NCI-H128 (cell line): Measurements from ENCODE around the gene PDSS2.

Experiments
- DNase-seq: peaks from one replicate; lab custom pipeline; 2025; ENCODE audit not compliant: unreplicated experiment; lab: John Stamatoyannopoulos, UW

Gene PDSS2, protein sequence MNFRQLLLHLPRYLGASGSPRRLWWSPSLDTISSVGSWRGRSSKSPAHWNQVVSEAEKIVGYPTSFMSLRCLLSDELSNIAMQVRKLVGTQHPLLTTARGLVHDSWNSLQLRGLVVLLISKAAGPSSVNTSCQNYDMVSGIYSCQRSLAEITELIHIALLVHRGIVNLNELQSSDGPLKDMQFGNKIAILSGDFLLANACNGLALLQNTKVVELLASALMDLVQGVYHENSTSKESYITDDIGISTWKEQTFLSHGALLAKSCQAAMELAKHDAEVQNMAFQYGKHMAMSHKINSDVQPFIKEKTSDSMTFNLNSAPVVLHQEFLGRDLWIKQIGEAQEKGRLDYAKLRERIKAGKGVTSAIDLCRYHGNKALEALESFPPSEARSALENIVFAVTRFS

DNA sequence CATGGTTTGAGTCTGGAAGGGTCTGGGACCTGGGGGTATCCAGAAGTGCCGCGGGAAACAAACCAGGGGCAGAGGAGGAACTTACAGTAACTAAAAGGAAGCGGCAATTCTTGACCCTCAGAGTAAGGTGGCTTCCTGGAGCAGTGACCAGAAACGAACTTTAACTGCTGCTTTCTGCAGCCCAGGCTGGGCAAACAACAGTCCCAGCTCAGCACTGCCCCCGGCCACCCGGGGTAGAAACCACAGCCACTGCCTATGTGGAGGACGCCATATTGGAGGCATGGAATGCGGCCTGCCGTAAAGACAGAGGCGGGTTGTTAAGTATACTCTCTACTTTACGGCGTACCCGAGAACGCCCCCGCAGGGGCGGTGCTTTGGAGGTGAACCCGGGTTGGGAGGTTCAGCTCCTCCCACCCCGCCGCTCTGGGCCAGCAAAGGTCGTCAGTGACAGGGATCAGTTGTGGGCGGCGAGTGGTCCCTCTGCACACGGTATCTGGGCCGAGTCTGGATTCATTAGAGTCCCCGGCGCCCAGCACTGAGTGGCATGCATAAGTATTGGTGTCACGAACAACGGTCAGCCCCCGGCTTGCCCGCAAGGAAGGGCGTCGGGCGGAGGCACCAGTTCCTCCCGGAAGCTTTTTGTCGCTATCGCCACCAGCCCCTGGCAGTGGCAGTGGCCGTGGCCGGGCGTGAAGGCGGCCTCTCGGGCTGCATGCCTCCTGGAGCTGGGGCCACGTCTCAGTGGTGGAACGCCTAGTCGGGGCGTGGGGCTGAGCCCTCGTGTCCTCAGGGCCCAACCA is at the start of gene PDSS2:
TSS of gene PDSS2 (minus strand) at position 282 of the 800 bp plus-strand sequence. CDS start at position 3, 279 bp downstream.
- DNase-seq = peak; percentile 94

DNA sequence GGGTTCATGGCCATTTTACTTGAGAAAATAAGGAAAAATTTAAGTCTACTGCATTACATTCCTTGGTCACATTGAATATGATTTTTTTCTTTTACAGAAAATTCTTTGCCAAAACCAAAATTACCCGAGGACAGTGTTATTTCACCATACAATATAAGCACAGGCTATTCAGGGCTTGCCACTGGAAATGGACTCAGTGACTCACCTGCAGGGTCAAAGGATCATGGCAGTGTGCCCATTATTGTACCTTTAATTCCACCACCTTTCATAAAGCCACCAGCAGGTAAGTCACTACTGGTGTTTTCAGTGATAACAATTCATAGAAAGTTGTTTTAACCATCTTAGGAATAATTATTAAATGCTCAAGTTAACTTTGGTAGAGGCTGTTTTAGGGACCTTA is 46.8 kb upstream of the PDSS2 start:
- DNase-seq = no peak

DNA sequence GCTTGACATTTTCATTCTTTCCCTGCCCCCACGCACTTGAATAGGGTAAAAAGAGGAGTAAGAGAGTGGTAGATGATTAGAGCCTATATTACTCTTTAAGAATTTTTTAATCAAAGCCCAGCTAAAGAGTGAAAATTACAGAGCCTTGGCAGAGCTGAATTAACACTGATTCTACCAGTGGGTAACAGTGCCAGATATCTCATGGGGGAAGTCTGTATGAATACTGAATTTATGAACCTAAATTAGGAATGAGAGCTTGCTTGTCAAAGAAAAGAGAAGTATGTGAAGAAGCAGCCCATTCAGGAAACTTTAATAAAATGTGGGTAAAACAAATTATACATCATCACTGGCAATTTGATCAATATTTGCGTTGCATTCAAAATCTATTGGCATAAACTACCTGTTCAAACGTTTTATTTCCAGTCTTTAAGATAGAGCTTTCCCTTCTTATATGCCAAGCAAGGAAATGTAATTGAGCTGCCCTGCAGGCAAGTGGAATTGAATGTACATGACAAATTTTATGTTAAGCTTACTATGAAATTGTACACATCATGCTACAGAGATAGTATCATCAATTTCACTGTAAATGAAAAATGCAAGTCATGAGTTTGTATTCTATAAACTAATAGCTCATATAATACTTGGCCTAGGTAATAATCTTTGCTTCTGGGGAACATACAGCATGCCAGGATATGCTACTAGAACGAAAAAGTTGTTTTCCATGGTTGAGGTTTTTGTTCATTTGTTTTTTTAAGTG is 45.1 kb upstream of the PDSS2 start:
- DNase-seq = no peak

DNA sequence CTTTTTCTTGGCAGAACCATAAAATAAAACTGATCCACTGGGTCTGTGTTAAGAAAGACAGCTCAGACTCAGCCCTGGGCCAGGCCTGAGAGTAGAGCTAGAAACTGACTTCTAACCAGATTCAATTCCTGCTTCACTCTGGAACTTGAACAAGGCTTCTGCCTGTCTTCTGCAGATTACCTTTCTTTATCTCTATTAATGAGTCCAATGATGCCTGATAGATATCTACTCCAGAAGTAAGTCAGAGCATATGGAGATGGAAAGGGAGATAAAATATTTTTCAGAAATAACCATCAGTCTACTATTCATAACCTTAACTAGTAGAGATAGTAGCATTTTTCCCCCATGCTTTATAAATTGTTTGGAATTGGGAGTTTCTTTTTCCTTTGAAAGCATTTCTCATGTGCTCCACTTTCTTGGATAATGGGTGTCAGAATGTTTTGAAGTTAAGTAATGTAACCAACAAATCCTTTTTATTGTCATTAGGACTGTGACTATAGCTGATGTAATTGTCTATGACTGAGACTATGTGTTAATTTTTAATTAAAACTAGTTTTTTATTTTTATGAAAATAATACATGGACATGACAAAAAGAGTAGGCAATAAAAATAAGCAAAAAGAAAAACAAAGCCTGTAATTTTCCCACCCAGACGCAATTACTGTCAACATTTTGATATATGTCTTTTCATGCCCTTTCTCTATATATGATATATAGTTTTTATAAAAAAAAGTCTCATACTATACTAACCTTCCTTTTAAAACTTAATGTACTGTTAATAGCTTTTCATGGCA is 37.7 kb upstream of the PDSS2 start:
- no peak for DNase-seq

DNA sequence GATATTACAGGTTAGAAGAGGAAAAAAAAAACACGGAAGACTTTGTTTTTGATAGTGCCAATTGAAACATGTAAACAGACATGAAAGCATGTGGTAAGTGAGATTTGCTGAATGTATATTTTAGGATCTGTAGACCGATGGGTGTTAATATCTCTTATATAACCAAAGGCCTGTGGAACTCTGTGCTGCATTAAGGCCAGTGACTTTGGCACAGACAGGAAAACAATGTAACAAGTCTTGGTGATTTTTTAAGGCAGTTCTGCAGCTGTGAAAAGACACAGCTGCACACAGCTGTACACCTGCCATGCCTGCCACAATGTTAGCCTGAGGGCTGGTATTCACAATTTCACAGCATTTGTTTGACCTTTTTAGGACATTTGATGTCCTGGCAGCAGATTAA is 36.6 kb upstream of the PDSS2 start:
- no peak for DNase-seq

DNA sequence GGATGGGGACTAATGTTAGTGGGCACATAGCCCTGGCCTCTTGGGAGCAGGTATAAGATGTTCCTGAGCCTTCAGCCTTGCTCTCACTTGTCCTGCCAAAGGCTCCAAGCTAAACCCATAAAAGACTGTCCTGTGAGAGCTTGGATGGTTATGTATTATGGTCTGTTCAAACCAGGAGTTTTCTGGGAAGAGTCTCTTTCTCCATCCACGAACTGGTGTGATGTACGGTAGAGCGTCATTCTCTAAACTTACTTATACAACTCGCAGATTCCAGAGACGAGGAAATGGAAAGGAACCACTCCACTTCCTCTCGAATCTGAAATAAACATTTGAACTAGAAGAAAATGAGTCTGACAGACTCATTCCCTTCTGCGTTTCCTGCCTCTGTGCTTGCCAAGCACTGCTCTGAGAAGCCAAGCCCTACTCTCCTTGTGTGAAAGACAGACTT is 35.9 kb upstream of the PDSS2 start:
- DNase-seq = no peak

DNA sequence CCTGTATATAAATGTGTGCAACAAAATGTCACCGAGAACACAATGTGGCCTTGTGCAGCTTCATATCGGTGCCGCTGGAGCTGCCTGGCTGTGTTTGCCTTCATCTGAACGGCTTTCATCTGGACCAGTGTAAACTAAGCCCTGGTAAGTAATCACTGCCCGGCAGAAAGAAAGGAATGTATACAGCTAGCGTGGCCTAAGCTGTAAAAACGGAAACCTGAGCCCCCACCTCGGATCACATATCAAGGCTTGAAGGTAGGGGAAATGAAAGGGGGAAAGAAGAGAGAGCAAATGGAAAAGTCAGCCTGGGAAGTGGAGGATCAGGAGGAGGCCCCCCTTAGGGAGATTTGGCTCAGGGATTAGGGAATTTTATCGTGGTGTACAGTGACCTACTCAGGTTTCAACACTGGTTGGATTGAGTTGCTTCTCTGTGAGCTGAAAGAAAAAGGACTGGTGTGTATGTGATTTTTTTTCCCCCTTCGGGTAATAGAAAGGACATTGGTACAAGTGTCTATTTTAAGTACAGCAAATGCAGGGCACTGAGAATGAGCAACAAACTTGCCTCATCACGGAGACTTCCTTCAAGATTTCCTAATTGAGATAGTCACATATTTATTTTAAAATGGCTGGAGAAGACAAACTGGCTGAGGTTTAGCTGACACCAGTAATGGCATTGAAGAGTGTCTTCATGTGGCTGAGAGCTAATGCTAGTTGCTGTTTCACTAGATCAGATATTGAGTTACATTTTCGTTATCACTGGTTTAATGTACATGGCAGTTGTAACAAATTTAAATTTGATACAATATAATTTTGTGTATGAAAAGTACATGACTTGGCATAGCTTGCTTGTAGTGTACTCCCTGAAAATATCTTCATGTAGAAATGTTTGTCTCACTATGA is 34.0 kb upstream of the PDSS2 start:
- DNase-seq = peak; percentile 50

DNA sequence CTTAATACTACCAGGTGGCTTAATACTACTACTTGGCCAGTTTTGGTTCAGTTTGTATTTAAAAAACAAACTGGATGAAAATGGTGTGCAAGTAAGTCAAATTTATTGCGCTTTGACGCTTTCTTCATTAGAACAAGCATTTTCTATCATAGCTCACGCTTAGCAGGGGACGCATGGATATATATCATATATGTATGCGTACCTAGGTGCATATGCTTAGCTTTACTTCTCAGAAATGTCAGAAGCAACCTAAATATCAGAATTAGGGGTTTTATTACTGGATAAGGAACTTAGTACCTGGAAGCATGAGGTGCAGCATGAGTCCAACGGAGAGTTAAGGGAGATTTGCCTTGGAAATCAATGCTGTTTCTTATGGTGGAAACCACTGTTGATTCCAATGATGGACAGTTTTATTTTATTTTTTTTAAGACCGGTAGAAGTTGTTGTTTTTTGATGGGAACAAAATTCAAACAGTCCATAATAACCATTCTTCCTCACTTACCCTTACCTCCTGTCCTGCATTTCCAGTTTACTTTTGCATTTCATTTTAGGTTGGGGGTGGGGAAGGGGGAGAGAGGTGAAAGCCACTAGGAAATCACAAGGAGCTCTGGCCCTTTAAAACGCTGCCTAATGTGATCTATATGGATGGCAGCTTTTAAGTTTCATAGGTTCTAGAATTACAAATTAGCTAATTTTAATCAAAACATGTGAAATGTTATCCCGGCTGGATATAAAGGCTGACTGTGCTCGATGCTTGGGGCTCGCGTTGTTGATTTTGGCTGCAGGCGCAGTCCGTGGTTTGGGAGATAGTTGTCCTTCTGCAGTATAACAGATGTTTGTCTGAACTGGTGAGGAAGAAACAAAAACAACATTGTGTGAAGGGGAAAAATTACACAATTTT is 32.6 kb upstream of the PDSS2 start:
- no peak for DNase-seq

DNA sequence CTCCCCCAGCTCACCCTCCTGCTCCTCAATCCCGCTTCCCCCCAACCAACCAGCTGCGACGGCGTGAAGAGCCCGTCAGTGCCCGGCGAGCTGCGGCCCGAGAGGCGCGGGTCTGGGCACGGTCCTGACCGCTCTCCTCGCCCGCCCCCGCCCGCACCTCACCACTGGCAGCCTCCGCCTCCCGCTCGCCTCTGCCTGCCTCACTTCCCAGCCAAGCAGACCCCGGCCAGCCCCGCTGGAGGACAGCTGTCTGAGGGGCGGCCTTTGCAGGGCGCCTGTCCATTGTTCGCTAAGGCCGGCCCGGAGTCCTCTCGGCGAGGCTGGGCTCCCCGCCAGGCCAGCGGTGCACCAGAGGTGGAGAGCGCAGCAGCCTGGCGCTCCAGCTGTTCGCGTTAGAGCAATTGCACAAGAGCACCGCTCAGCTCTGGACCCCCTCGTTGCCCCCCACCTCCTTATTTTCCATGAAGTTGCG is 31.8 kb upstream of the PDSS2 start:
- DNase-seq = no peak

DNA sequence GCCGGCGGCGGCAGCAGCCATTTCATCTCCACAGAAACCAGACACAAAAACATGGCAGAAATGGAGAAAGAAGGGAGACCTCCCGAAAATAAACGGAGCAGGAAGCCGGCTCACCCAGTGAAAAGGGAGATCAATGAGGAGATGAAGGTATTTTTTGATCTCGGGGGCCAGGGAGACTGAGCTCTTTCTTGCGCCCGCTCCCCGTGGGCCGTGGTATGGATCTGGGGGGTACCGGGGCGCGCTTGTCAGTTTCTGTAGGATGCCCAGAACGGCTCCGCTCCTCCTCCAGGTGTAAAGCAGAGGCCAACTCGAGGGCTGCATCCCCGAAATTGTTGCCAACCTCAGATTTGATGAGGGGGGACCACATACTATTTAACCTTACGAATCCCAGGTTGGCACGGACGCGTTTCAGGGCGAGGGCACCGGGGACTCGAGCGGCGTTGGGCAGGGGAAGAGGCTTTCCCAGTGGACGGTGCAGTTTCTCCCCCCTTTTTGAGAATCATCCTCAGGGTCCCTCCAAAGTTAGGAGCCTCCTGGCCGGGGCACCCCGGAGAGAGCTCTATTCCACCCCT is 31.3 kb upstream of the PDSS2 start:
- DNase-seq = no peak

DNA sequence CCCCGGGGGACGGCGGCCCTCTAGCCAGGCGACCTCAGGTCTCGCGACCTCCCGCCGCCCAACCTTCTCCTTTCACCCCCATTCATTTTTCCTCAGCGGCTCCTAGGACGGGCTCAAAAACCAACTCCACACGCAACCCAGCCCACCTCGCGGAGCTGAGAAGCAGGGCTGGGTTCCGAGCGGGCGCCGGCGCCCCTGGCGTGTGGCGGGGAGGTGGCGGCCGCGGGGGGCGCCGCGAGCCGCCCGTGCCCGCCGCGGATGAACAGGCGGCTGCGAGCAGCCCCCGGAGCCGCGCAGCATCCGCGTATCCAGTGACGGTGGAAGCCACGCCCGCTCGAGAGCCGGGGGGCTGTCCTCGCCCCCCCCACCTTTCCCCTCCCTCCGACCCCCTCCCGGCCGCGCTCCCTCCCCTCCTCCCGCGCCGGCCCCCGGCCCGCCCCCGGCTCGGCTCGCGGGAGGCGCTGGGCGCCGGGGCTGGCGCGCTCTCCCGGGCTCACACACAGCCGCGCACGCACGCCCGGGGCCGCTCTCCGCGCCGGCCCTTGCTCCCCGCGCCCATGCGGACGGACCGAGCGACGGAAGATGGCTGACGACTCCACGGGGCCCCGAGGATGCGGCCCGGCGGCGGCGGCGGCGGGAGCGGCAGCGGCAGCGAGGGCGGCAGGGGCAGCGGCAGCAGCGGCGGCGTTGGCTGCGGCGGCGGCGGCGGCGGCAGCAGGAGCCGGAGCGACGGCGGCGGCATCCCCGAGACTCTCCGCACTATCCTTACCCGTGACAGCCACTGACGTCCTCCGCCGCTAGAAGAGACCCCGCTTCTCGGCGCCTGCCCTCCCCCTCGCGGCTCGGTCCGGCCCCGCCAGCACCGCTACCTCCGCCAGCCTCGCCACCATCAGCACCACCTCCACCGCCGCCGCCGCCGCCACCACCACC is 30.5 kb upstream of the PDSS2 start, which contains the start of gene SOBP:
TSS of gene SOBP (plus strand) at position 482 of the 930 bp plus-strand sequence. CDS start 500 bp downstream, outside the sequence.
- DNase-seq = peak; percentile 43

DNA sequence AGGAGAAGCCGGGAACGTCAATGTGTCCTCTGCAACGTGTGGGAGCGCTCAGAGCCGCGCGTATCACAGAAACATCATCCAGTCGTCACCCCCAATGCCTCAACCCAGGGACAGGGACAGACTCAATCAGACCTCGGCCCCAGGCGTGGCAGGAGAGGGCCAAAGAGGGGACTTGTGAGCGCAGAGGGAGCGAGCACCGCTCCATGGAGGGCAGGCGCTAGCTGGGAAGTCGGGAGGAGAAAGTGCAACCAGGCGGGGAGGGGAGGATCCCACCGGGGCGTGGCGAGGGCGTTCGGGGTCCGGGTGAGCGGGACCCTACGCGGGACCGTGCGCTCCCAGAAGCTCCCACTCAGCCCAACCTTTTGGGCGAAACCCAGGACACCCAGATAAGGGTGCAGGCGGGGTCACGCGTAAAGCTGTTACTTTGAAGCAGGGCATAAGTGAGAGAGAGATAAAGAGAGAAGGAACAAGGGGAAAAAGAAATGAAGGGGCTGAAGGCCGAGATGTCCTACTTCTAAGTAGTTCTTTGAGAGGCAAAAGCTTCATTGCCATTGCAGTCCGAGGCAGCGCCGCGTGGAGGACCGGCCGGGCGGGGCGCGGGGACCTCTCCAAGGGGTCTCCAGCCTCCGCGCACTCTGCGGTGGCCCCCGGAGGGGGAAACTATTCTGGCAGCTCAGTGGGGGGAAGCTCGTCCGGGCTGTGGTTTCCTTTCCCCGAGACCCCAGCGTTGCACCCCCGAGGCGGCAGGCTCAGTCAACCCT is 29.7 kb upstream of the PDSS2 start:
- no peak for DNase-seq

DNA sequence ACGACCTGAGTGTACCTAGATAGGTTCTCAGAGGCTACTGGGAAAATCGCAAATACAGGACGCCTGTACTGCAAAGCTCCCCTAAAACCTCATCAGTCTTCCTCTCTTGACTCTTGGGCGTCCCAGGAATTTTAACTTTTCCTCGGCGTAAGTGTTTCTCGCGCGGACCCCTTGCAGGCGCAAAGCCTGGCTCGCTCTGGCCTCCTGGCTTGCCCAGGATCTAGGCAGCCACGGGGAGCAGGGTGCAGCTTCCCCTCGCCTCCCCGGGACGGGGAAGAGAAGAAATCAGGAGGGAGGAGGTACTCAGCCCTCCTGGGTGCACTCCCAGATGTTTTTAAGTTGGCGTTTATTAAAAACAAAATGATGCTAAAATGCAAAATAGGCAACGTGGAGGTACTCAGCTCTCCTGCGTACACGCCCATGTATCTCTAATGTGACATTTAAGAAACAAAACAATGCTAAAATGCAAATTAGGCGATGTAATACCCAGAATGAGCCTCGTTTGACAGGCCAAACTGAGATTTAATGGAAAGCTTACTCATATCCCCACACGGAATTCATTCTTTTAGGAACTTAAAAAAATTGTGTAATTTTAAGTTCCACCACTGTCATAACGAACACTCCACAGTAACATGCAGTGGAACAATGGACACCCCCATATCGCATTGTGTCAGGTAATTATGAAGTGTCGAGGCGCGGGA is 29.0 kb upstream of the PDSS2 start:
- no peak for DNase-seq

DNA sequence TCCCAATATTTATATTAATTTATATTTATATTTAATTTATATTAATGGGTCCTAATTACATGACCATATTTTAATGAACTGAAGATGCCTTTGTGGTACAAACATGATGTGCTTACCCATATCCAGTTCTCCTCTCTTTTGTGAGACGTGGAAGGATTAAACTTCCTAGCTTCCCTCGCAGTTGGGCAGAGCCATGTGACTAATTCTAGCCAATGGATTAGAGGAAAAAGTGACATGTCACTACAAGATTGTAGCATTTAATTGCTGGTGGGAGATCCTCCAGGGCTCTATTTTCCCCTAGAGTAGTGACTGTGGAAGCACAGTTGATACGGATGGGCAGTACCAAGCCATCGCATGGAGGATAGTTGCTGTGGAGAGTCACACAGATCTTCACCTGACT is 25.8 kb upstream of the PDSS2 start:
- no peak for DNase-seq

DNA sequence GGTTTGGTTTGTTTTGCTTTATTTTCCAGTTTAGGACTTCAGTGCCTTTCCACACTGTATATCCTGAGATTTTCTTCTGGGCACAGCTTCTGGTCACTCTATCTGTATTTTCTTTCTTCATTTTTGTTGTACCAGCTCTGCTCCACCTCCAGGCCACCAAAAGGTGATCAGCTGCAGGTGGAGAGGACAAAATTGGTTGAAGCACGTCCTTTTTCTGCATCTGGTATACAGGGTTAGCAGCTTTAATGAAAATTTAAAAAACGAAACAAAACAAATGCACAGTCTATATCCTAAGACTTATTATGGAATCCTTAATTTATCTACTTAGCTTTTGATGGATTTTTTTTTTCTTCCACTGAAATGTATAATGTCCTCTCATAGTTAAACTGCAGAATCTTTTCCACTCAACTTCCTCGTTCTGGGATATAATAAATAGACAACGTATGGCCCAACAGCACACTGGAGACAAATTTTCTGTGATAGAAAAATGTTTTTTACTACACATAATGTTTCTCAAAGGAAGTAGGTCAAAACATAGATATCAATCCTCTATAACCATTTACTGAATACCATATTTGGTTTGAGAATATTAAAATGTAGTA is 19.8 kb upstream of the PDSS2 start:
- DNase-seq = no peak
